ENCODE measurements around the gene ATF1.
"Not testable (repeated sequence)": the region's sequence is repeated elsewhere in the genome, so short reads cannot be mapped to it uniquely, and the experiment has no call there.

ATF1 gene

GRCh38 chr12:50753232-50753769, 10.6 kb upstream of the ATF1 start:
- DNase-seq, result no peak

- DNase-seq, result peak; percentile 29
Measured at GRCh38 chr12:50764286-50765094, 589 bp downstream of the ATF1 start.

GRCh38 chr12:50765095-50765911, 1.4 kb downstream of the ATF1 start:
- peak; percentile 42 for DNase-seq

- no peak for DNase-seq
Measured at GRCh38 chr12:50768391-50768790, 4.5 kb downstream of the ATF1 start.

- not testable (repeated sequence) for DNase-seq
Measured at GRCh38 chr12:50768813-50769212, 4.9 kb downstream of the ATF1 start.

GRCh38 chr12:50771409-50771808, 7.5 kb downstream of the ATF1 start:
- no peak for DNase-seq

- no peak for DNase-seq
Measured at GRCh38 chr12:50772470-50772869, 8.6 kb downstream of the ATF1 start.

- DNase-seq, result no peak
Measured at GRCh38 chr12:50772877-50773276, 9.0 kb downstream of the ATF1 start.

- DNase-seq, result no peak
Measured at GRCh38 chr12:50775251-50775650, 11.3 kb downstream of the ATF1 start.

GRCh38 chr12:50776749-50777728, 13.1 kb downstream of the ATF1 start:
- DNase-seq, result no peak

- DNase-seq, result no peak
Measured at GRCh38 chr12:50778663-50779590, 15.0 kb downstream of the ATF1 start.

GRCh38 chr12:50780013-50780412, 16.1 kb downstream of the ATF1 start:
- no peak for DNase-seq

GRCh38 chr12:50784501-50784900, 20.6 kb downstream of the ATF1 start:
- no peak for DNase-seq

- DNase-seq, result no peak
Measured at GRCh38 chr12:50785406-50786001, 21.6 kb downstream of the ATF1 start.

GRCh38 chr12:50786498-50787231, 22.8 kb downstream of the ATF1 start:
- DNase-seq, result no peak

GRCh38 chr12:50787618-50788017, 23.7 kb downstream of the ATF1 start:
- DNase-seq, result no peak

GRCh38 chr12:50788561-50788960, 24.7 kb downstream of the ATF1 start:
- no peak for DNase-seq

- no peak for DNase-seq
Measured at GRCh38 chr12:50790081-50790480, 26.2 kb downstream of the ATF1 start.

- DNase-seq, result no peak
Measured at GRCh38 chr12:50799908-50800307, 36.0 kb downstream of the ATF1 start.

- DNase-seq, result no peak
Measured at GRCh38 chr12:50803230-50803875, 39.5 kb downstream of the ATF1 start.

Measured in CD4-positive, alpha-beta T cell treated with Interleukin-15 for 1 hour (primary cell).